NCI-H2107 treated with DMSO at 0.1 percent for 48 hours (cell line): ENCODE measurements around the gene FPR3.
"Not testable (repeated sequence)": the region's sequence is repeated elsewhere in the genome, so short reads cannot be mapped to it uniquely, and the experiment has no call there.

Experiments
- DNase-seq: peaks from one replicate; lab custom pipeline; 2025; ENCODE audit not compliant: unreplicated experiment; lab: John Stamatoyannopoulos, UW

FPR3 gene

GRCh38 chr19:51806571-51806970 lies 11.6 kb downstream of the FPR3 start:
- not testable (repeated sequence) for DNase-seq

DNA sequence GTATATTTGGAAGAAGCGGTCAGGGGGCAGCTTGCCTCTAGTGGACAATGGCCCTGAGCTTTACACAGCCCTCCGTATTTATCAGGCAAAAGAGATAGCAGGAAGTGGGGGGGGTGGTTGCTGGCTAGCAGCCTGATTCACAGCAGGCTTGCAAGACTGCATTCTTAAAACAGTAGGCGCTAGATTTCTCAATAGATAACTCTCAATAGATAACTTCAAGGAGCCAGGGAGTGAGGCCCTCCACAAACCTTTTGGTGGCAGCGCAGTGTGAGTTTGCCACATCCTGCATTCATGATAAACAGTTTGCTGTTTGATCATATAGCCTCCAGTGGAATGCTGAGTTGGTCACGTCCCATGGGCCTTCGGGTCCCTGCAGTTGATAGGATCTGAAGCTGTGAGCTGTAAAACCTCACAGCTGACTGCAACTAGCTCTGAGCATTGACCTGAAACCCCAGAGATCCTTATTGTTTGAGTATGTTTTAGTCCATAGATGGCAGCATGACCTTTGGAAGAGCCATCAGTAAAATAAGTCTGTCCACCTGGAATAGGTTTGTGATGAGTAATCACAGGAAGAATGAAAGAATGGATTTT lies 12.2 kb downstream of the FPR3 start:
- DNase-seq, result no peak

DNA sequence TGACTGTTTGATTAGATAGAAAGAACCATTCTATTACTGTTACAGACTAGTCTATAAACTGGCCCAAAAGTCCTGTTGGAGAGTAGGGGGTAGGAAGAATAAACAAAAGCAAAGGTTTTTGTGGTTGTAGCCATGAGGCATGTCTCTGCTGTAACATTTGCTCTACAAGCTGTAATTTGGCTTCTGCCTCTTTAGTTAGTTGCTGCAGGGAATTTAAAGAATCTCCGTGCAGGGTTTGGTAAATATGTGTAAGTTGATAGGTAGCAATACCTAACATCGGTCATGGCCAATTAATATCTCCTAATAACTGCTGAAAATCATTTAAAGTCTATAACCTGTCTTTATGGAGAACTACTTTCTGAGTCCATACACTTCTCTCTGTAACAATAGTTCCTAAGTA lies 13.0 kb downstream of the FPR3 start:
- no peak for DNase-seq

- no peak for DNase-seq
These were observed 13.5 kb downstream of the FPR3 start for GRCh38 chr19:51808333-51808986.

- no peak for DNase-seq
These were observed 14.8 kb downstream of the FPR3 start for GRCh38 chr19:51809787-51810186.

DNA sequence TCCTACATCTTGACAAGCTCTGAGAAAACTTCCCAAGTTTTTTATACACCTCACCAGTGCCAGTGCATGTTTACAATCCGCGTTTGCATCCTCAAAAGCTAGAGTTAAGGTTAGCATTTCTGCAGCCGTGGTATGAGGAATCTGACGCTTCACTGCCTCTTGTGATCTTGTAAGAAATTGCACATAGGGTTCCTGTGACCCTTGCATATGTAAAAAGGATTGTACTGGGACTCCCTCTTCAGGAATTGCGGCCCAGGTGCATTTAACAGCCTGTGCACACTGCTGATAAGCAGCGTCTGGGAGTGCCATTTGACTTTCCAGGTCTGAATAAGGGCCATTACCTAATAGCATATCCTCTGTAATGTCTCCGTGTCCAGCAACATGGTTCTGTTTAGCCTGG lies 15.3 kb downstream of the FPR3 start:
- no peak for DNase-seq

DNA sequence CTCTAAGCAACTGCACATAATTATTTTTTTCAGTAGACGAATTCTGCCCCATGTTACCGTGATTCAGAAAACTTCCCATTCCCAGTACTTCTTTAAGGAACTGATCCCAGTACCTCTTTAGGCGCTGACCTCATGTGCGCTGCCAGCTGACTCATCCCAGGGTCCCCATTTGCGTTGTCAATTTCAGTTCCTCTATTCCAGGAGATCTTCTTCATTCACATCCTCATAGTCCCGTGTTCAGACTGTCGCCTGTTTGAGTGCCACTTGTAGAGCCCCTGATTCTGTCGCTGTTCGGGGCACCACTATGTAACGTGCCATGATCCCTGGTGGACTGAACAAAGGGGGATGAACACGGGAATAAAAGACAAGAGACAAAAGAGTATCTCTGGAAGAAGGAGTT lies 16.4 kb downstream of the FPR3 start:
- no peak for DNase-seq

DNA sequence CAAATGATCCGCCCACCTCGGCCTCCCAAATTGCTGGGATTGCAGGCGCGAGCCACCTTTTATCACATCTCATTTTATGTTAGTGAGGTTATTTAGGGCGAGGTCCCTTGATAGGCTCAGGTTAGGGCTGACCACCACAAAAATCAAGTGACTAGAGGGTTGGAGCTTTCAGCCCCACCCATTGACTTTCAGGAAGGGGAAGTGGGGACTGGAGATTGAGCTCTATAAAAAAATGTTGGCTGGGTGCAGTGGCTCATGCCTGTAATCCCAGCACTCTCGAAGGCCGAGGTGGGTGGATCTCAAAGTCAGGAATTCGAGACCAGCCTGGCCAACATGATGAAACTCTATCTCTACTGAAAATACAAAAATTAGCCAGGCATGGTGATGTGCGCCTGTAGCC lies 20.1 kb downstream of the FPR3 start:
- no peak for DNase-seq

GRCh38 chr19:51816711-51817110 lies 21.8 kb downstream of the FPR3 start:
- DNase-seq, result no peak

DNA sequence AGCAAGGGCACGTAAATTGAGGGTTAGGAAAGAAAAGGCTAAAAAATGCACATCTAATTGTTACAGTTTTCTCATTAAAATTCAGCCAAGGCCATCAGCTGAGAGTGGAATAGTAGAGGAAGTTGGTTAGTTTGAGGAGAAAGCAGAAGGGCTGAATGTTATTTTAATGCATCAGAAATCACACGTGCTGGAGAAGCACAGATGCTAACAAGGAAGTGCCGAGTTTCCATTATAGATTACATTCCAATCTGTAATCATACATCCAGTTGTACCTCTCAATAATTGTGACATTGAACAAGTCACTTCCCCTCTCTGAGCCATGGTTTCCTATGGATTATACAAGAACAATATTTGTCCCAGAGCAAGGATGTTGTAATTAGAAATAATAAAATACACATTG lies 25.1 kb downstream of the FPR3 start:
- DNase-seq, result no peak

GRCh38 chr19:51820831-51821446 lies 26.0 kb downstream of the FPR3 start:
- DNase-seq, result no peak

DNA sequence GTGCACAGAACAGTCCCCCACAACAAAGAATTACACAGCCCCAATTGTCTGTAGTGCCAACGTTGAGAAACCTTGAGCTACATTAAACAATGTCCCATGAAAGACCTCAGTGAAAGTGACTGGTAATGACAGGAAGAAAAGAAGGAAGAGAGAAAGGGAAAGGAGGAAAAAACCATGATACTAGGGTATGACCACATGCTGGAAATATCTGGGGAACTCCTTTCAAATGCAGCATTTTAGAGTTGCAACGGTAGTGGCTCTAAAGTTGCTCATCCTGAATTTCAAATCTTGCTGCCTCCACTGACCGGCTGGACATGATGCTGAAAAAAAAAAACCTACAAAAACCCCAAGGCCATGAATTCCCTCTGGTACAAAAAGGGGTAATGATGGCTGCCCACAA lies 26.5 kb downstream of the FPR3 start:
- no peak for DNase-seq

DNA sequence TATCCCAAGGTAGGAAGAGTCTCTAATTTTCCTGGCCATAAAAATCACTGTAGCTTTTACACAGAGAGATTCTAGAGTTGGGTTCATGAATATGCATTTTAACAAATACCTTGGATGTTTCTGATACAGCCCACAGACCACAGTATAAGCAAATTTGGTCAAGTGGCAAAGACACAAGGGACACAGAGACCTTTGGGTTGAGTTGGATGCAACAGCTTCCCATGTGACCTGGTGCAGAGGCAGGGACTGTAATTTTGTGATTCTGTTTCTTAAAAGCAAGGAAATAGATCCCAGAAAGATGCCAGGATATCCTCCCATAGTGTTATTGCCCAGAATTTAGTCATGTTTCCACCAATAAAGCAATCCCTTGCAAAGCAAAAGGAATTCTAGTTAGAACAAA lies 27.0 kb downstream of the FPR3 start:
- no peak for DNase-seq

GRCh38 chr19:51822325-51822724 lies 27.4 kb downstream of the FPR3 start:
- no peak for DNase-seq

DNA sequence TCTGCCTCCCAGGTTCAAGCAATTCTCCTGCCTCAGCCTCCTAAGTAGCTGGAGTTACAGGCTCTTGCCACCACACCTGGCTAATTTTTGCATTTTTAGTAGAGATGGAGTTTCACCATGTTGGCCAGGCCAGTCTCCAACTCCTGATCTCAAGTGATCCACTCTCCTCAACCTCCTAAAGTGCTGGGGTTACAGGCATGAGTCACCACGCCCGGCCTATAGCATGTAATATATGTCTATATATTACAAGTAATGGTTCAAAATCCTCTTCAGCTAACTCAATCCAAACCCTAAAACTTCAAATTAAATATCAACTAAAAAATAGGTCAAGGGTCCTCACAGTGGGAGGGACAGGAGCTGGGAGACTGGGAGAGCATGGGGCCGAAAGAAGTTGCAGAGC lies 28.0 kb downstream of the FPR3 start:
- no peak for DNase-seq

- DNase-seq, result no peak
These were observed 29.5 kb downstream of the FPR3 start for GRCh38 chr19:51824281-51825005.

GRCh38 chr19:51830274-51830673 lies 35.3 kb downstream of the FPR3 start:
- DNase-seq, result no peak

- DNase-seq, result no peak
These were observed 42.2 kb downstream of the FPR3 start for GRCh38 chr19:51837145-51837544.

DNA sequence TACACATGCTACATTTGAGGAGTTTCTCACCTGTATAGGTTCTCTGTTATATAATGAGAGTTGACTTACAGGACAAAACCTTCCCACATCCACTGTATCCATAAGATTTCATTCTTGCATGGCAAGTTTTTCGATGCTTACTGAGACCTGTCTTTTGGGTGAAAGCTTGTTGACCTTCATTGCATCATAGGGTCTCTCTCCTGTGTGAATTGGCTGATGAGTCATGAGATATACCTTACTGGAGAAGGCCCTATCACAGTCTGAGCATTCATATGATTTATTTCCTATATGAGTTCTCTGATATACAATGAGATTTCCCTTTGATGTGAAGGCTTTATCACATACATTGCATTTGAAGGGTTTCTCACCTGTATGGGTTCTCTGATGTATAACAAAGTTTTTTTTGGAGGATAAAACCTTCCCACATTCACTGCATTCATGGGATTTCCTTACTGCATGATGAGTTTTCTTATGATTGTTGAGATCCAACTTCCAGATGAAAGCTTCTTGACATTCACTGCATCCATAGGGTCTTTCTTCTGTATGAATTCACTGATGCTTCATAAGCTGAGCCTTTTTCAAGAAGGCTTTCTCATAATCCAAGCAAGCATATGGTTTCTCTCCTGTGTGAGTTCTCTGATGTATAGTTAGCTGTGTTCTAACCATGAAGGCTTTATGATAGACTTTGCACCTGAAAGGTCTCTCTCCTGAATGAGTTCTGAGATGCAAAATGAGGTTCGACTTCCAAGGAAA lies 67.1 kb downstream of the FPR3 start:
- DNase-seq, result no peak

DNA sequence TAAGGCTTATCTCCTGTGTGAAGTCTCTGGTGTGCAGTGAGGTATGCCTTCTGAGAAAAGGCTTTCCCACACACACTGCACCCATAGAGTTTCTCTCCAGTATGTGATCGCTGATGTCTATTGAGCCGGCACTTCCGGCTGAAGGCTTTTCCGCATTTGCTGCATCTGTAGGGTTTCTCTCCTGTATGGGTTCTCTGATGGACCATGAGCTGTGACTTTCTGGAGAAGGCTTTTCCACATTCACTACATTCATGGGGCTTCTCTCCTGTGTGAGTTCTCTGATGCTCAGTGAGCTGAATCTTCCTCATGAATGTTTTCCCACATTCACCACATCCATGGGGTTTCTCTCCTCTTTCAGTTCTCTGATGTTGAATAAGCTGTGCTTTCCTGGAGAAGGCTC lies 78.1 kb downstream of the FPR3 start:
- DNase-seq, result no peak
